IMR-90 (cell line): ENCODE measurements around the gene FAF1. TPM values are rescaled to one million over a fixed set of nuclear protein-coding genes. Genes with fewer than 3 reads are reported as not detected.

Experiments
- ATAC-seq: fragments of 200-7000 bp; cut with Tn5 transposase; 2 replicates; pipeline ENCODE4 v1.9.1; 2020; ENCODE audit warnings: low read depth, mild to moderate bottlenecking, moderate library complexity
- BruUV-seq: library from RNA; stranded (reverse); fragments of 400-500 nt; replicated peaks from 2 replicates; lab custom pipeline; 2021; lab: Mats Ljungman, UMichigan
- CTCF ChIA-PET: fragments of 300-600 bp; formaldehyde crosslinking; extraction: SDS; loops from one replicate; lab custom pipeline; 2021; ENCODE audit warnings: antibody characterized with exemption; lab: Yijun Ruan, JAX
- POLR2A ChIA-PET: fragments of 300-600 bp; sonication (Branson Sonifier 250); formaldehyde crosslinking; loops from one replicate; lab custom pipeline; 2022; ENCODE audit warnings: antibody characterized with exemption; ENCODE audit not compliant: unreplicated experiment; lab: Charles Lee
- DNase-seq: peaks from one replicate; pipeline ENCODE4 v3.0.0; 2013
- H2AFZ ChIP-seq: replicated peaks from 2 replicates; pipeline ENCODE3; 2013; ENCODE audit warnings: low read length, mild to moderate bottlenecking; ENCODE audit not compliant: poor library complexity
- H2AK5ac ChIP-seq: 2 replicates; pipeline ENCODE4 v1.6.1; 2013; ENCODE audit warnings: low read depth, low read length, inconsistent platforms
- H2AK9ac ChIP-seq: replicated peaks from 2 replicates; pipeline ENCODE3; 2013; ENCODE audit warnings: mild to moderate bottlenecking, low read depth, low read length, moderate library complexity; ENCODE audit not compliant: poor library complexity
- H2BK120ac ChIP-seq: 2 replicates; pipeline ENCODE4 v1.6.1; 2013; ENCODE audit warnings: low read depth, low read length, inconsistent platforms
- H2BK15ac ChIP-seq: 3 replicates; pipeline ENCODE4 v1.6.1; 2013; ENCODE audit warnings: low read depth, low read length, inconsistent platforms
- H2BK20ac ChIP-seq: 2 replicates; pipeline ENCODE4 v1.6.1; 2013; ENCODE audit warnings: low read depth, mild to moderate bottlenecking, inconsistent platforms, low read length, moderate library complexity
- H2BK5ac ChIP-seq: 2 replicates; pipeline ENCODE4 v1.6.1; 2013; ENCODE audit warnings: mild to moderate bottlenecking, low read depth, low read length, inconsistent platforms; ENCODE audit not compliant: poor library complexity, severe bottlenecking
- H3K14ac ChIP-seq: replicated peaks from 2 replicates; pipeline ENCODE4 v1.6.1; 2013; ENCODE audit warnings: low read depth, low read length, inconsistent platforms
- H3K18ac ChIP-seq: 2 replicates; pipeline ENCODE4 v1.6.1; 2013; ENCODE audit warnings: low read depth, low read length, control low read depth
- H3K23ac ChIP-seq: 2 replicates; pipeline ENCODE4 v1.6.1; 2013; ENCODE audit warnings: low read depth, low read length, inconsistent platforms
- H3K27ac ChIP-seq: 2 replicates; pipeline ENCODE4 v1.5.1; 2013; ENCODE audit warnings: mild to moderate bottlenecking, control low read depth, low read length; ENCODE audit not compliant: insufficient read depth
- H3K27me3 ChIP-seq: 2 replicates; pipeline ENCODE4 v1.6.1; 2013; ENCODE audit warnings: low read length; ENCODE audit not compliant: control insufficient read depth, insufficient read depth
- H3K36me3 ChIP-seq: 2 replicates; pipeline ENCODE4 v1.6.1; 2013; ENCODE audit warnings: low read length, mixed read lengths; ENCODE audit not compliant: control insufficient read depth, insufficient read depth
- H3K4ac ChIP-seq: 2 replicates; pipeline ENCODE4 v1.6.1; 2013; ENCODE audit warnings: low read depth, low read length, inconsistent platforms
- H3K4me1 ChIP-seq: 2 replicates; pipeline ENCODE4 v1.6.1; 2013; ENCODE audit warnings: low read length, mixed read lengths; ENCODE audit not compliant: control insufficient read depth, insufficient read depth
- H3K4me2 ChIP-seq: 2 replicates; pipeline ENCODE4 v1.6.1; 2013; ENCODE audit warnings: low read depth, mild to moderate bottlenecking, control low read depth, low read length, moderate library complexity
- H3K4me3 ChIP-seq: 2 replicates; pipeline ENCODE4 v1.5.1; 2013; ENCODE audit warnings: low read depth, mild to moderate bottlenecking, control low read depth, low read length, moderate library complexity; ENCODE audit not compliant: insufficient read depth
- H3K56ac ChIP-seq: 2 replicates; pipeline ENCODE4 v1.6.1; 2013; ENCODE audit warnings: low read length, inconsistent platforms; ENCODE audit not compliant: insufficient read depth; ENCODE audit errors: extremely low read depth
- H3K79me1 ChIP-seq, 2 experiments: 2 replicates each; pipeline ENCODE4 v1.6.1; 2013; ENCODE audit warnings: low read length in 2 of 2, inconsistent platforms in 1 of 2, low read depth in 1 of 2
- H3K9ac ChIP-seq: 2 replicates; pipeline ENCODE4 v1.6.1; 2013; ENCODE audit warnings: low read depth, low read length, control low read depth
- H3K9me1 ChIP-seq: 2 replicates; pipeline ENCODE4 v1.6.1; 2013; ENCODE audit warnings: low read length, inconsistent platforms; ENCODE audit not compliant: insufficient read depth
- H3K9me3 ChIP-seq: 2 replicates; pipeline ENCODE4 v1.6.1; 2013; ENCODE audit warnings: low read length; ENCODE audit not compliant: control insufficient read depth, insufficient read depth
- H4K20me1 ChIP-seq: 2 replicates; pipeline ENCODE4 v1.6.1; 2013; ENCODE audit warnings: low read length, inconsistent platforms; ENCODE audit not compliant: insufficient read depth
- H4K5ac ChIP-seq: 2 replicates; pipeline ENCODE4 v1.6.1; 2013; ENCODE audit warnings: mild to moderate bottlenecking, low read depth, low read length, control low read depth
- H4K8ac ChIP-seq, 2 experiments: 2 replicates each; pipeline ENCODE4 v1.6.1; 2013; ENCODE audit warnings: low read depth in 2 of 2, low read length in 2 of 2, control low read depth in 1 of 2, inconsistent platforms in 1 of 2
- H4K91ac ChIP-seq: 2 replicates; pipeline ENCODE4 v1.6.1; 2013; ENCODE audit warnings: low read depth, low read length, inconsistent platforms; ENCODE audit not compliant: insufficient read depth
- BHLHE40 ChIP-seq: fragments of 150-350 bp; IDR thresholded peaks from 2 replicates; pipeline ENCODE4 v1.6.1; 2016; ENCODE audit warnings: mild to moderate bottlenecking, low read depth, low read length
- CEBPB ChIP-seq: IDR thresholded peaks from 2 replicates; pipeline ENCODE4 v1.6.1; 2012; ENCODE audit warnings: low read depth, low read length, improper control_type of control experiment
- CTCF ChIP-seq: conservative IDR thresholded peaks from 2 replicates; pipeline ENCODE4 v1.5.1; 2012; ENCODE audit warnings: mild to moderate bottlenecking, low read depth, low read length, improper control_type of control experiment
- ELK1 ChIP-seq: fragments of 150-350 bp; IDR thresholded peaks from 2 replicates; pipeline ENCODE4 v1.6.1; 2016; ENCODE audit warnings: low read depth, mild to moderate bottlenecking, low read length, moderate library complexity, borderline replicate concordance
- FOS ChIP-seq: fragments of 150-350 bp; IDR thresholded peaks from 2 replicates; pipeline ENCODE4 v1.6.1; 2016; ENCODE audit warnings: low read depth, low read length
- MAFK ChIP-seq: IDR thresholded peaks from 2 replicates; pipeline ENCODE4 v1.6.1; 2012; ENCODE audit warnings: low read depth, low read length, improper control_type of control experiment
- MAZ ChIP-seq: IDR thresholded peaks from 2 replicates; pipeline ENCODE4 v1.6.1; 2012; ENCODE audit warnings: low read depth, mild to moderate bottlenecking, low read length, improper control_type of control experiment, moderate library complexity, borderline replicate concordance
- MXI1 ChIP-seq: IDR thresholded peaks from 2 replicates; pipeline ENCODE4 v1.6.1; 2012; ENCODE audit warnings: low read depth, mild to moderate bottlenecking, low read length, moderate library complexity, borderline replicate concordance
- POLR2A ChIP-seq: IDR thresholded peaks from 2 replicates; pipeline ENCODE4 v1.6.1; 2012; ENCODE audit warnings: mild to moderate bottlenecking, low read depth, low read length
- RAD21 ChIP-seq: IDR thresholded peaks from 2 replicates; pipeline ENCODE4 v1.6.1; 2012; ENCODE audit warnings: low read length, improper control_type of control experiment
- RCOR1 ChIP-seq: IDR thresholded peaks from 2 replicates; pipeline ENCODE4 v1.6.1; 2012; ENCODE audit warnings: mild to moderate bottlenecking, low read length, improper control_type of control experiment; ENCODE audit not compliant: insufficient replicate concordance
- RFX5 ChIP-seq: IDR thresholded peaks from 2 replicates; pipeline ENCODE4 v1.8.0; 2012; ENCODE audit warnings: low read depth, mild to moderate bottlenecking, low read length, moderate library complexity
- SMC3 ChIP-seq: fragments of 150-350 bp; IDR thresholded peaks from 2 replicates; pipeline ENCODE4 v1.6.1; 2016; ENCODE audit warnings: low read depth, mild to moderate bottlenecking, antibody characterized with exemption, low read length, moderate library complexity
- WGBS, 2 experiments: methylation state at CpG; one replicate each; pipeline versions ENCODE4 v1.1.5 to v1.1.7; 2013; ENCODE audit warnings: missing lambda C conversion rate in 2 of 2; ENCODE audit not compliant: insufficient read length in 1 of 2; ENCODE audit errors: extremely low coverage in 2 of 2; 5-methylcytosine and 5-hydroxymethylcytosine counted together
- dilution Hi-C: fragments of 300-500 bp; cut with HindIII; formaldehyde crosslinking; loops from one replicate; pipeline ENCODE4 v1.14.3; 2018; ENCODE audit warnings: low sequenced_read_pairs; ENCODE audit not compliant: unreplicated experiment
- in situ Hi-C: fragments of 300-500 bp; cut with MboI; formaldehyde crosslinking; loops from 3 replicates; pipeline ENCODE4 v1.14.3; 2019; ENCODE audit warnings: low sequenced_read_pairs, inconsistent platforms, mixed read lengths
- intact Hi-C: fragments of 100-400 bp; cut with micrococcal nuclease; formaldehyde crosslinking; loops from 2 replicates; pipeline ENCODE4 v1.10.0; 2022
- polyA plus RNA-seq, 3 experiments: library from polyadenylated mRNA; depleted of rRNA; stranded (reverse); fragments of >200 nt; gene quantifications; 2 replicates each; pipeline ENCODE4 v1.2.3, GENCODE V29; 2012; ENCODE audit warnings: low replicate concordance in 1 of 3
- total RNA-seq: library from RNA; depleted of rRNA; stranded (reverse); fragments of >200 nt; gene quantifications from 2 replicates; pipeline ENCODE4 v1.2.3, GENCODE V29; 2012

The FAF1 gene
- total and polyA plus RNA-seq, 2 of the 4 experiments (the other 2 are of a cell fraction): 18.8 to 72.9 TPM

- ChIA-PET CTCF (interaction anchor here (0.7 kb wide), 2 partner anchors 135 to 285 kb away, joined by 3 to 4 read pairs; no protein-coding TSS in a partner anchor), POLR2A (interaction anchor here (0.5 to 0.8 kb wide), 2 partner anchors 122 to 268 kb away, joined by 3 read pairs; no protein-coding TSS in a partner anchor)
- Histone ChIP-seq H2BK15ac (no peak overlapping the region), H4K5ac (no peak overlapping the region), H2BK5ac (no peak overlapping the region), H3K4me2 (no peak overlapping the region), H3K9me1 (no peaks in the 10 kb centered on the region), H3K14ac (no peak overlapping the region), H3K18ac (no peak overlapping the region), H4K8ac (no peak overlapping the region), H3K36me3 (no peaks in the 10 kb centered on the region), H3K27ac (no peak overlapping the region), H3K56ac (no peak overlapping the region), H3K4ac (no peak overlapping the region), H2BK120ac (no peak overlapping the region), H2AK5ac (no peak overlapping the region), H3K4me1 (no peaks in the 10 kb centered on the region), H2AFZ (no peak overlapping the region), H2BK20ac (no peak overlapping the region), H3K23ac (no peak overlapping the region), H4K91ac (no peak overlapping the region), H2AK9ac (no peak overlapping the region), H3K4me3 (no peak overlapping the region), H3K9me3 (peaks cover 2% of the 10 kb centered on the region; the same call in 1 of the 2 replicates), H4K20me1 (peaks cover 3% of the 10 kb centered on the region), H3K9ac (no peak overlapping the region), H3K79me1 (peaks cover 19 to 25% of the 10 kb centered on the region in 2 experiments), H3K27me3 (no peaks in the 10 kb centered on the region)
- TF ChIP-seq SMC3 (no peak), ELK1 (no peak), CTCF (no peak), RCOR1 (no peak), BHLHE40 (no peak), CEBPB (no peak), MXI1 (no peak), RFX5 (no peak), RAD21 (no peak), MAFK (no peak), MAZ (no peak), FOS (no peak), POLR2A (no peak)
- in situ Hi-C loops (no loop called here), dilution Hi-C loops (no loop called here), intact Hi-C loops (no loop called here)
- no peak for DNase-seq
- no CpG with 5 or more reads among the region's 4 CpGs for WGBS, 2 experiments
- no TSS peak for BruUV-seq
- no peak for ATAC-seq
Measured at GRCh38 chr1:50917138-50918137, 42.6 kb downstream of the FAF1 start.
